Epithelial cell of umbilical artery (primary cell): ENCODE data around the gene SDC4. TPM values are rescaled to one million over a fixed set of nuclear protein-coding genes. Genes with fewer than 3 reads are reported as not detected.

Experiments used
- total RNA-seq: library from RNA; depleted of rRNA; stranded (reverse); fragments of >200 nt; gene quantifications from 2 replicates; pipeline ENCODE4 v1.2.3, GENCODE V29; 2014

SDC4 gene
- 23.4 and 38.3 TPM in 2 replicates for total RNA-seq

GRCh38 chr20:45347936-45348778 is at the start of gene SDC4:
SDC4 (minus strand) TSS chr20:45348424; CDS start chr20:45348384, 40 bp downstream.

GRCh38 chr20:45378191-45378590 is 30.0 kb upstream of the SDC4 start, which contains the start of gene TP53TG5:
TP53TG5 (minus strand) TSS chr20:45378325; CDS start chr20:45378236, 89 bp downstream.

GRCh38 chr20:45362804-45363610 is 14.8 kb upstream of the SDC4 start, which contains the start of gene SYS1:
SYS1 (plus strand) TSS chr20:45363156; CDS start chr20:45363532, 376 bp downstream.

GRCh38 chr20:45308117-45308778 is 40.0 kb downstream of the SDC4 start, which contains the start of gene MATN4:
MATN4 (minus strand) TSS chr20:45308299; CDS start chr20:45305582, 2,717 bp downstream.

GRCh38 chr20:45306431-45306982 is 41.7 kb downstream of the SDC4 start, which contains the start of gene RBPJL:
RBPJL (plus strand) TSS chr20:45306840; CDS start chr20:45306923, 83 bp downstream.

Other genes with a start within 250 kb of the SDC4 start
- gene KCNS1, start 247.3 kb downstream of the SDC4 start, total RNA-seq, result 0.61 and 0.65 TPM in 2 replicates
- not detected in 2 replicates for gene WFDC5, start 233.2 kb downstream of the SDC4 start, total RNA-seq
- not detected in 2 replicates for gene WFDC12, start 224.0 kb downstream of the SDC4 start, total RNA-seq
- gene PI3, start 173.5 kb downstream of the SDC4 start, total RNA-seq, result not detected in 2 replicates
- not detected in 2 replicates for gene SEMG1, start 141.4 kb downstream of the SDC4 start, total RNA-seq
- gene SEMG2, start 127.1 kb downstream of the SDC4 start, total RNA-seq, result not detected in 2 replicates
- not detected in 2 replicates for gene SLPI, start 93.9 kb downstream of the SDC4 start, total RNA-seq
- not detected in 2 replicates for gene RBPJL, start 41.6 kb downstream of the SDC4 start, total RNA-seq
- not detected in 2 replicates for gene MATN4, start 40.1 kb downstream of the SDC4 start, total RNA-seq
- gene SYS1, start 14.7 kb upstream of the SDC4 start, total RNA-seq, result 14.3 and 16.6 TPM in 2 replicates
- not detected in 2 replicates for gene TP53TG5, start 29.9 kb upstream of the SDC4 start, total RNA-seq
- 11.4 and 12.6 TPM in 2 replicates for gene DBNDD2, start 59.9 kb upstream of the SDC4 start, total RNA-seq
- 12.8 and 18.8 TPM in 2 replicates for gene PIGT, start 67.7 kb upstream of the SDC4 start, total RNA-seq
- not detected in 2 replicates for gene WFDC2, start 121.3 kb upstream of the SDC4 start, total RNA-seq
- gene SPINT3, start 167.2 kb upstream of the SDC4 start, total RNA-seq, result not detected in 2 replicates
- gene WFDC6, start 191.1 kb upstream of the SDC4 start, total RNA-seq, result not detected in 2 replicates
- not detected in 2 replicates for gene EPPIN, start 199.0 kb upstream of the SDC4 start, total RNA-seq
- gene WFDC8, start 230.9 kb upstream of the SDC4 start, total RNA-seq, result not detected in 2 replicates